A673 (cell line): ENCODE data around the gene MCCD1. TPM values are rescaled to one million over a fixed set of nuclear protein-coding genes. Genes with fewer than 3 reads are reported as not detected.

Experiments
- BruUV-seq: library from RNA; stranded (reverse); fragments of 400-500 nt; replicated peaks from 2 replicates; lab custom pipeline; 2021; lab: Mats Ljungman, UMichigan
- CTCF ChIA-PET: fragments of 300-600 bp; sonication (Branson Sonifier 250); formaldehyde crosslinking; loops from one replicate; lab custom pipeline; 2022; ENCODE audit warnings: antibody characterized with exemption; lab: Charles Lee
- POLR2A ChIA-PET: fragments of 300-600 bp; sonication (Branson Sonifier 250); formaldehyde crosslinking; loops from one replicate; lab custom pipeline; 2022; ENCODE audit warnings: antibody characterized with exemption; ENCODE audit not compliant: low non-redundant PET; lab: Charles Lee
- DNase-seq: peaks from one replicate; pipeline ENCODE4 v3.0.0-alpha.2; 2015; ENCODE audit warnings: low spot score
- H3K27ac ChIP-seq: fragments of 200-600 bp; sonication (generic); 2 replicates; pipeline ENCODE4 v1.5.1; 2016; ENCODE audit warnings: mixed run types, low read depth, mild to moderate bottlenecking, mixed read lengths, antibody characterized with exemption, low read length; ENCODE audit not compliant: poor library complexity, severe bottlenecking
- H3K27me3 ChIP-seq: fragments of 200-600 bp; sonication (generic); replicated peaks from 2 replicates; pipeline ENCODE4 v1.6.1; 2017; ENCODE audit warnings: mixed run types, low read depth, mild to moderate bottlenecking, mixed read lengths, antibody characterized with exemption, low read length; ENCODE audit not compliant: insufficient read depth, poor library complexity
- H3K36me3 ChIP-seq: fragments of 200-600 bp; sonication (generic); 2 replicates; pipeline ENCODE4 v1.6.1; 2016; ENCODE audit warnings: mixed run types, mild to moderate bottlenecking, mixed read lengths, antibody characterized with exemption, low read length; ENCODE audit not compliant: insufficient read depth, poor library complexity, severe bottlenecking
- H3K4me1 ChIP-seq: fragments of 200-600 bp; sonication (generic); 2 replicates; pipeline ENCODE4 v1.6.1; 2017; ENCODE audit warnings: mixed run types, mild to moderate bottlenecking, mixed read lengths, antibody characterized with exemption, low read length; ENCODE audit not compliant: insufficient read depth, poor library complexity, severe bottlenecking
- H3K4me3 ChIP-seq: fragments of 200-600 bp; sonication (generic); 2 replicates; pipeline ENCODE4 v1.5.1; 2016; ENCODE audit warnings: low read depth, mixed run types, mild to moderate bottlenecking, mixed read lengths, low read length; ENCODE audit not compliant: poor library complexity, severe bottlenecking
- H3K9me3 ChIP-seq: fragments of 200-600 bp; sonication (generic); 2 replicates; pipeline ENCODE4 v1.6.1; 2016; ENCODE audit warnings: mixed run types, low read depth, mild to moderate bottlenecking, mixed read lengths, antibody characterized with exemption, low read length; ENCODE audit not compliant: poor library complexity, severe bottlenecking
- EZH2 ChIP-seq: fragments of 200-600 bp; sonication (generic); IDR thresholded peaks from 2 replicates; pipeline ENCODE4 v1.6.1; 2017; ENCODE audit warnings: borderline replicate concordance, low read depth, mild to moderate bottlenecking, mixed read lengths, antibody characterized with exemption, low read length; ENCODE audit not compliant: poor library complexity, severe bottlenecking
- intact Hi-C: fragments of 100-400 bp; cut with micrococcal nuclease; formaldehyde crosslinking; loops from one replicate; pipeline ENCODE4 v1.10.0; 2022; ENCODE audit not compliant: unreplicated experiment
- total RNA-seq: library from RNA; stranded (reverse); gene quantifications from 2 replicates; pipeline ENCODE4 v1.2.3, GENCODE V29; 2021
- TF ChIP-seq, protein P1 (sequence below): fragments of 300-800, 200-600 bp; sonication (generic); conservative IDR thresholded peaks from 2 replicates; pipeline ENCODE4 v1.5.1; 2017; ENCODE audit warnings: low read depth, mild to moderate bottlenecking, antibody characterized with exemption, low read length, moderate library complexity, mixed read lengths

The MCCD1 gene
- total RNA-seq, 1 experiment from 2014 or later: not detected

DNA sequence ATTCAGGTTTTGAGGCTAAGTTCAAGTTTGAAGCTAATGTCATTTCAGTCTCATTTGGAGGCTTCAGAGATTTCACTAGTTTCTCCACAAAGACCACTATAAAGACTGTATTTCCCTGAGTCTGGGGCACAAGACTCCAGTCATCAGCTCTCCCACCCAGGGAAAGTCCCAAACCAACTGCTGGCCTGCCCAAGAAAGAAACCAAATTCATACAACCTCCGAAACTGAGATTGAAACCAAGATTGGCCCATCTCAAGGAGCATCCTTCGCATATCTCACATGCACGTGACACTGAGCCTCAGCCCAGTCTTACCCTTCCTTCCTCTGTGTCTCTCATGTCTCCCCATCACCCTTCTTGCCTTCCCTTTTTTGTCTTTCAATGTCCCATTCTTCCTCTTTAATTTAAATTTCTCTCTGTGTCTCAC, 39.8 kb downstream of the MCCD1 start:
- BruUV-seq: no TSS peak
- intact Hi-C loops: no loop called here
- no peaks in the 10 kb centered on the region for H3K9me3 ChIP-seq
- no peaks in the 10 kb centered on the region for H3K4me1 ChIP-seq
- TF ChIP-seq, protein P1, sequence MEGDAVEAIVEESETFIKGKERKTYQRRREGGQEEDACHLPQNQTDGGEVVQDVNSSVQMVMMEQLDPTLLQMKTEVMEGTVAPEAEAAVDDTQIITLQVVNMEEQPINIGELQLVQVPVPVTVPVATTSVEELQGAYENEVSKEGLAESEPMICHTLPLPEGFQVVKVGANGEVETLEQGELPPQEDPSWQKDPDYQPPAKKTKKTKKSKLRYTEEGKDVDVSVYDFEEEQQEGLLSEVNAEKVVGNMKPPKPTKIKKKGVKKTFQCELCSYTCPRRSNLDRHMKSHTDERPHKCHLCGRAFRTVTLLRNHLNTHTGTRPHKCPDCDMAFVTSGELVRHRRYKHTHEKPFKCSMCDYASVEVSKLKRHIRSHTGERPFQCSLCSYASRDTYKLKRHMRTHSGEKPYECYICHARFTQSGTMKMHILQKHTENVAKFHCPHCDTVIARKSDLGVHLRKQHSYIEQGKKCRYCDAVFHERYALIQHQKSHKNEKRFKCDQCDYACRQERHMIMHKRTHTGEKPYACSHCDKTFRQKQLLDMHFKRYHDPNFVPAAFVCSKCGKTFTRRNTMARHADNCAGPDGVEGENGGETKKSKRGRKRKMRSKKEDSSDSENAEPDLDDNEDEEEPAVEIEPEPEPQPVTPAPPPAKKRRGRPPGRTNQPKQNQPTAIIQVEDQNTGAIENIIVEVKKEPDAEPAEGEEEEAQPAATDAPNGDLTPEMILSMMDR: no peak
- no peak for TF ChIP-seq EZH2
- no peaks in the 10 kb centered on the region for H3K36me3 ChIP-seq
- no peaks in the 10 kb centered on the region for H3K27me3 ChIP-seq
- POLR2A ChIA-PET: no interaction called here
- no peak for DNase-seq
- CTCF ChIA-PET: interaction anchor here (1.1 to 1.2 kb wide), 2 partner anchors 29 to 30 kb away, joined by 3 to 5 read pairs; no protein-coding TSS in a partner anchor
- no peak overlapping the region for H3K4me3 ChIP-seq
- no peak overlapping the region for H3K27ac ChIP-seq

DNA sequence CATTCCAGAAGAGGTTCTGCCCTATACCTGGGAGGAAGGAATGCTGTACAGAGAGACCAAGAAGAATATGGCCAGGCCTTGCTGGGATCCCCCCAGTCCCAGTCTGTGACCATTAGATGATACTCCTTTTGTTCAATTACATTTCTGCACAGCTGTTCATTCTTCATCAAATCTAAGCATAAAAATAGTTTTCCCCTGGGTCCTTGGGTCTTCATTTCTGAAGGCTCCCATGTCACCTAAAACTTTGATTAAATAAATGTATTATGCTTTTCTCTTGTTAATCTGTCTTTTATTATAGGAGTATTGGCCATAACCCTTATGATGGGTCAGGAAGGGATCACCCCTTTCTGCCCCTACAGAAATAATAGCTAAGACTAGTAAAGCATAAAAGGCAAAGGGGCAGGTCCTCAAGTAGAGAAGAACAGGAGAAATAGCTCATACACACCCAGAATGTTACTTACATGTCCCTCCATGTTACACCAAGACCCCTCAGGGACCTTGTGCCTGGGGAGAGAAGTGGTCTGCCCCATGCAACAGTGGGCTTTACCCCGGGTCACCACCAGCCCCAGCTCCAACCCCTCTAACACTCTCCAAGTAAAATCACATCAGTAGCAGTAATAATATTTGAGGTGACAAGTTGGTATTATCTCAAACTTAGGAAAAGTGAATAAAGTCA, 41.2 kb downstream of the MCCD1 start:
- no peak for TF ChIP-seq EZH2
- TF ChIP-seq, protein P1: no peak
- Histone ChIP-seq H3K9me3 (no peaks in the 10 kb centered on the region), H3K36me3 (no peaks in the 10 kb centered on the region), H3K4me3 (no peak overlapping the region), H3K27me3 (no peaks in the 10 kb centered on the region), H3K27ac (no peak overlapping the region), H3K4me1 (peaks cover 2% of the 10 kb centered on the region)
- no TSS peak for BruUV-seq
- intact Hi-C loops: no loop called here
- ChIA-PET CTCF (no interaction called here), POLR2A (no interaction called here)
- no peak for DNase-seq

DNA sequence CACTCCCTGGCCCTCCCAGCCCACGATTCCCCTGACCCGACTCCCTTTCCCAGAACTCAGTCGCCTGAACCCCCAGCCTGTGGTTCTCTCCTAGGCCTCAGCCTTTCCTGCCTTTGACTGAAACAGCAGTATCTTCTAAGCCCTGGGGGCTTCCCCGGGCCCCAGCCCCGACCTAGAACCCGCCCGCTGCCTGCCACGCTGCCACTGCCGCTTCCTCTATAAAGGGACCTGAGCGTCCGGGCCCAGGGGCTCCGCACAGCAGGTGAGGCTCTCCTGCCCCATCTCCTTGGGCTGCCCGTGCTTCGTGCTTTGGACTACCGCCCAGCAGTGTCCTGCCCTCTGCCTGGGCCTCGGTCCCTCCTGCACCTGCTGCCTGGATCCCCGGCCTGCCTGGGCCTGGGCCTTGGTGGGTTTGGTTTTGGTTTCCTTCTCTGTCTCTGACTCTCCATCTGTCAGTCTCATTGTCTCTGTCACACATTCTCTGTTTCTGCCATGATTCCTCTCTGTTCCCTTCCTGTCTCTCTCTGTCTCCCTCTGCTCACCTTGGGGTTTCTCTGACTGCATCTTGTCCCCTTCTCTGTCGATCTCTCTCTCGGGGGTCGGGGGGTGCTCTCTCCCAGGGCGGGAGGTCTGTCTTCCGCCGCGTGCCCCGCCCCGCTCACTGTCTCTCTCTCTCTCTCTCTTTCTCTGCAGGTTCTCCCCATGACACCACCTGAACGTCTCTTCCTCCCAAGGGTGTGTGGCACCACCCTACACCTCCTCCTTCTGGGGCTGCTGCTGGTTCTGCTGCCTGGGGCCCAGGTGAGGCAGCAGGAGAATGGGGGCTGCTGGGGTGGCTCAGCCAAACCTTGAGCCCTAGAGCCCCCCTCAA, 43.5 kb downstream of the MCCD1 start, which contains the start of gene LTA:
TSS of gene LTA (plus strand) at position 249 of the 871 bp plus-strand sequence. CDS start at position 703, 454 bp downstream.
- no peaks in the 10 kb centered on the region for H3K36me3 ChIP-seq
- no peak for DNase-seq
- BruUV-seq: no TSS peak
- ChIA-PET CTCF (no interaction called here), POLR2A (no interaction called here)
- H3K4me3 ChIP-seq: no peak within 1 kb of the TSS
- no peaks in the 10 kb centered on the region for H3K27me3 ChIP-seq
- intact Hi-C loops: no loop called here
- peaks cover 5% of the 10 kb centered on the region for H3K4me1 ChIP-seq
- no peaks in the 10 kb centered on the region for H3K9me3 ChIP-seq
- H3K27ac ChIP-seq: no peak within 1 kb of the TSS
- TF ChIP-seq, protein P1: no peak
- TF ChIP-seq EZH2: no peak
